Esophagus muscularis mucosa (tissue), 3 donors: ENCODE measurements around the gene DENND2C.

Source experiments
- POLR2A ChIP-seq: fragments of 450-650 bp; IDR thresholded peaks from one replicate; pipeline ENCODE4 v1.6.1; 2017; ENCODE audit warnings: antibody characterized with exemption, moderate library complexity, mild to moderate bottlenecking, low read depth
- POLR2AphosphoS5 ChIP-seq, 2 donors: sonication (generic); formaldehyde crosslinking; IDR thresholded peaks; one replicate each; pipeline ENCODE4 v1.6.1; 2017; ENCODE audit warnings: antibody characterized with exemption in 2 of 2
- TF ChIP-seq, protein P1 (sequence below), 3 experiments: fragments of 200-600 bp in 2 of 3; fragments of 450-650 bp in 1 of 3; sonication (generic) in 2 of 3; IDR thresholded peaks; one replicate each; pipeline ENCODE4 v1.5.1; 2017 to 2019; ENCODE audit warnings: antibody characterized with exemption in 3 of 3, mild to moderate bottlenecking in 2 of 3, moderate library complexity in 1 of 3

- TF ChIP-seq, protein P1, sequence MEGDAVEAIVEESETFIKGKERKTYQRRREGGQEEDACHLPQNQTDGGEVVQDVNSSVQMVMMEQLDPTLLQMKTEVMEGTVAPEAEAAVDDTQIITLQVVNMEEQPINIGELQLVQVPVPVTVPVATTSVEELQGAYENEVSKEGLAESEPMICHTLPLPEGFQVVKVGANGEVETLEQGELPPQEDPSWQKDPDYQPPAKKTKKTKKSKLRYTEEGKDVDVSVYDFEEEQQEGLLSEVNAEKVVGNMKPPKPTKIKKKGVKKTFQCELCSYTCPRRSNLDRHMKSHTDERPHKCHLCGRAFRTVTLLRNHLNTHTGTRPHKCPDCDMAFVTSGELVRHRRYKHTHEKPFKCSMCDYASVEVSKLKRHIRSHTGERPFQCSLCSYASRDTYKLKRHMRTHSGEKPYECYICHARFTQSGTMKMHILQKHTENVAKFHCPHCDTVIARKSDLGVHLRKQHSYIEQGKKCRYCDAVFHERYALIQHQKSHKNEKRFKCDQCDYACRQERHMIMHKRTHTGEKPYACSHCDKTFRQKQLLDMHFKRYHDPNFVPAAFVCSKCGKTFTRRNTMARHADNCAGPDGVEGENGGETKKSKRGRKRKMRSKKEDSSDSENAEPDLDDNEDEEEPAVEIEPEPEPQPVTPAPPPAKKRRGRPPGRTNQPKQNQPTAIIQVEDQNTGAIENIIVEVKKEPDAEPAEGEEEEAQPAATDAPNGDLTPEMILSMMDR (IDR thresholded peaks at IDR 0.05) = no peak
- TF ChIP-seq POLR2AphosphoS5 (IDR thresholded peaks at IDR 0.05) (no peak), POLR2A (no peak)
These were observed 25.7 kb upstream of the DENND2C start, which contains the start of gene AMPD1 for GRCh38 chr1:114695430-114696058.
